ENCODE data around the gene HRH2. TPM values are rescaled to one million over a fixed set of nuclear protein-coding genes. Genes with fewer than 3 reads are reported as not detected.

Gene HRH2
- total RNA-seq, result 10 to 100 TPM; 23.2 to 24.5 TPM

- H3K4me1 Mint-ChIP-seq (ENCODE audit: low read depth), result peaks cover 72% of the 10 kb centered on the region
- DNase-seq, result peak; percentile 75
- H3K4me3 Mint-ChIP-seq, result peak within 1 kb of the TSS; percentile 84
- peak within 1 kb of the TSS; percentile 84 for H3K27ac Mint-ChIP-seq
- ATAC-seq, result peak; percentile 47
- TF ChIP-seq CTCF (IDR thresholded peaks at IDR 0.05), result no peak
- ChIA-PET POLR2A (interaction anchor here (1.0 kb wide), 2 partner anchors 11 to 129 kb away, joined by 3 read pairs; no protein-coding TSS in a partner anchor), CTCF (interaction anchor here (1.0 to 12.4 kb wide), 3 partner anchors 20 to 123 kb away, joined by 3 to 105 read pairs (median 4); no protein-coding TSS in a partner anchor)
- peaks cover 5% of the 10 kb centered on the region for H3K9me3 Mint-ChIP-seq
- intact Hi-C loops (cut with micrococcal nuclease), result loop anchor here (2.0 to 5.0 kb wide), 2 partner anchors 40 to 123 kb away; no protein-coding TSS in a partner anchor
- H3K36me3 Mint-ChIP-seq (ENCODE audit: low read depth), result peaks cover 30% of the 10 kb centered on the region
- H3K27me3 Mint-ChIP-seq, result no peaks in the 10 kb centered on the region
Measured at GRCh38 chr5:175657593-175658271, at the start of gene HRH2. Gene HRH2, plus strand, starts transcription at chr5:175658071. Its CDS starts 25,163 bp downstream, at chr5:175683234.

GRCh38 chr5:175609526-175609925, 48.3 kb upstream of the HRH2 start:
- no peak for ATAC-seq
- intact Hi-C loops (cut with micrococcal nuclease), result no loop called here
- no peak overlapping the region for H3K4me3 Mint-ChIP-seq
- no peaks in the 10 kb centered on the region for H3K27me3 Mint-ChIP-seq
- TF ChIP-seq CTCF (IDR thresholded peaks at IDR 0.05), result no peak
- ChIA-PET POLR2A (interaction anchor here (1.4 kb wide), 1 partner anchor 21 kb away, joined by 4 read pairs; no protein-coding TSS in a partner anchor), CTCF (interaction anchor here (1.5 to 3.6 kb wide), 2 partner anchors 75 to 87 kb away, joined by 3 to 15 read pairs; no protein-coding TSS in a partner anchor)
- H3K27ac Mint-ChIP-seq, result no peak overlapping the region
- peaks cover 6% of the 10 kb centered on the region for H3K9me3 Mint-ChIP-seq
- no peaks in the 10 kb centered on the region for H3K36me3 Mint-ChIP-seq (ENCODE audit: low read depth)
- DNase-seq, result peak; percentile 44
- H3K4me1 Mint-ChIP-seq (ENCODE audit: low read depth), result peaks cover 17% of the 10 kb centered on the region

GRCh38 chr5:175610381-175610780, 47.5 kb upstream of the HRH2 start:
- peaks cover 16% of the 10 kb centered on the region for H3K4me1 Mint-ChIP-seq (ENCODE audit: low read depth)

GRCh38 chr5:175610898-175611297, 47.0 kb upstream of the HRH2 start:
- DNase-seq, result no peak
- CTCF ChIA-PET, result interaction anchor here (3.6 kb wide), 1 partner anchor 77 kb away, joined by 15 read pairs; no protein-coding TSS in a partner anchor

More at GRCh38 chr5:175610381-175610780, 47.5 kb upstream of the HRH2 start:
- no peaks in the 10 kb centered on the region for H3K36me3 Mint-ChIP-seq (ENCODE audit: low read depth)
- ChIA-PET CTCF (interaction anchor here (3.6 kb wide), 1 partner anchor 76 kb away, joined by 15 read pairs; no protein-coding TSS in a partner anchor), POLR2A (interaction anchor here (1.4 kb wide), 1 partner anchor 21 kb away, joined by 4 read pairs; no protein-coding TSS in a partner anchor)
- H3K27ac Mint-ChIP-seq, result no peak overlapping the region
- no peak for ATAC-seq
- H3K4me3 Mint-ChIP-seq, result no peak overlapping the region
- intact Hi-C loops (cut with micrococcal nuclease), result no loop called here
- H3K27me3 Mint-ChIP-seq, result no peaks in the 10 kb centered on the region
- peaks cover 6% of the 10 kb centered on the region for H3K9me3 Mint-ChIP-seq
- no peak for TF ChIP-seq CTCF (IDR thresholded peaks at IDR 0.05)
- DNase-seq, result no peak

More at GRCh38 chr5:175610898-175611297, 47.0 kb upstream of the HRH2 start:
- POLR2A ChIA-PET, result interaction anchor here (1.4 kb wide), 1 partner anchor 20 kb away, joined by 4 read pairs; no protein-coding TSS in a partner anchor
- Mint-ChIP-seq H3K4me1 (ENCODE audit: low read depth) (peaks cover 17% of the 10 kb centered on the region), H3K9me3 (peaks cover 6% of the 10 kb centered on the region), H3K27ac (no peak overlapping the region), H3K36me3 (ENCODE audit: low read depth) (no peaks in the 10 kb centered on the region), H3K4me3 (no peak overlapping the region), H3K27me3 (no peaks in the 10 kb centered on the region)
- intact Hi-C loops (cut with micrococcal nuclease), result no loop called here
- TF ChIP-seq CTCF (IDR thresholded peaks at IDR 0.05), result no peak
- ATAC-seq, result no peak
